SK-N-SH (cell line): ENCODE results near the gene ERCC2. TPM values are rescaled to one million over a fixed set of nuclear protein-coding genes. Genes with fewer than 3 reads are reported as not detected.

Experiments used
- CTCF ChIA-PET: fragments of 300-600, 350-600 bp; formaldehyde crosslinking; extraction: SDS; loops from one replicate; lab custom pipeline; 2021; lab: Yijun Ruan, JAX
- POLR2A ChIA-PET: fragments of 350-600 bp; sonication (Branson Sonifier 250); formaldehyde crosslinking; extraction: SDS; loops from one replicate; lab custom pipeline; 2020; ENCODE audit warnings: antibody characterized with exemption, inconsistent platforms; lab: Yijun Ruan, JAX
- DNase-seq: peaks from one replicate; pipeline ENCODE4 v3.0.0; 2012
- H2AFZ ChIP-seq: fragments of 200-600 bp; sonication (generic); 2 replicates; pipeline ENCODE4 v1.8.1; 2016; ENCODE audit warnings: antibody characterized with exemption, mild to moderate bottlenecking, low read depth
- H3F3A ChIP-seq: fragments of 200-600 bp; sonication (generic); replicated peaks from 2 replicates; pipeline ENCODE3; 2016; ENCODE audit warnings: antibody characterized with exemption, mild to moderate bottlenecking; ENCODE audit not compliant: insufficient read depth
- H3K27ac ChIP-seq, 2 experiments: fragments of 200-500 bp in 1 of 2; fragments of 200-600 bp in 1 of 2; sonication (Bioruptor generic) in 1 of 2; sonication (generic), shearing (Covaris generic) in 1 of 2; 2 replicates each; pipeline versions ENCODE4 v1.5.1 to v1.6.1; 2014 to 2016; ENCODE audit warnings: low read depth in 2 of 2, inconsistent platforms in 1 of 2, low read length in 1 of 2, mild to moderate bottlenecking in 1 of 2, mixed read lengths in 1 of 2
- H3K27me3 ChIP-seq: fragments of 200-600 bp; sonication (generic), shearing (Covaris generic); 2 replicates; pipeline ENCODE4 v1.6.1; 2016; ENCODE audit warnings: mixed run types; ENCODE audit not compliant: insufficient read depth
- H3K36me3 ChIP-seq, 2 experiments: fragments of 200-500 bp in 1 of 2; fragments of 200-600 bp in 1 of 2; sonication (Bioruptor generic) in 1 of 2; sonication (generic) in 1 of 2; replicated peaks in 1 of 2; 2 replicates each; pipeline versions ENCODE3 to v1.5.1; 2014 to 2016; ENCODE audit warnings: low read length in 1 of 2, mild to moderate bottlenecking in 1 of 2; ENCODE audit not compliant: insufficient read depth in 2 of 2, control insufficient read depth in 1 of 2
- H3K4me1 ChIP-seq, 2 experiments: fragments of 200-500 bp in 1 of 2; fragments of 200-600 bp in 1 of 2; sonication (Bioruptor generic) in 1 of 2; sonication (generic), shearing (Covaris generic) in 1 of 2; 2 replicates each; pipeline versions ENCODE4 v1.5.1 to v1.6.1; 2014 to 2016; ENCODE audit warnings: low read depth in 1 of 2, low read length in 1 of 2, mixed run types in 1 of 2; ENCODE audit not compliant: insufficient read depth in 2 of 2, control insufficient read depth in 1 of 2
- H3K4me2 ChIP-seq: fragments of 200-600 bp; sonication (generic), shearing (Covaris generic); 2 replicates; pipeline ENCODE4 v1.6.1; 2017; ENCODE audit warnings: mixed run types
- H3K4me3 ChIP-seq, 2 experiments: fragments of 200-500 bp in 1 of 2; fragments of 200-600 bp in 1 of 2; sonication (Bioruptor generic) in 1 of 2; sonication (generic), shearing (Covaris generic) in 1 of 2; 2 replicates each; pipeline versions ENCODE4 v1.5.1 to v1.8.1; 2014 to 2016; ENCODE audit warnings: low read depth in 2 of 2, inconsistent platforms in 1 of 2, low read length in 1 of 2, mild to moderate bottlenecking in 1 of 2, mixed read lengths in 1 of 2, moderate library complexity in 1 of 2
- H3K79me2 ChIP-seq: fragments of 200-600 bp; sonication (generic); 2 replicates; pipeline ENCODE4 v1.8.1; 2017; ENCODE audit warnings: mild to moderate bottlenecking; ENCODE audit not compliant: insufficient read depth
- H3K9ac ChIP-seq: fragments of 200-600 bp; sonication (generic); 2 replicates; pipeline ENCODE4 v1.6.1; 2017; ENCODE audit warnings: mixed run types
- H3K9me2 ChIP-seq: fragments of 200-600 bp; sonication (generic); 2 replicates; pipeline ENCODE4 v1.6.1; 2017; ENCODE audit warnings: mixed run types
- H3K9me3 ChIP-seq: fragments of 200-600 bp; sonication (generic); 2 replicates; pipeline ENCODE4 v1.6.1; 2017; ENCODE audit warnings: mixed run types, mild to moderate bottlenecking, moderate library complexity
- H4K20me1 ChIP-seq: fragments of 200-600 bp; sonication (generic); 2 replicates; pipeline ENCODE4 v1.6.1; 2017; ENCODE audit warnings: mild to moderate bottlenecking, mixed run types; ENCODE audit not compliant: insufficient read depth
- CHD2 ChIP-seq: fragments of 150-350 bp; IDR thresholded peaks from 2 replicates; pipeline ENCODE4 v1.6.1; 2018; ENCODE audit warnings: low read length; ENCODE audit not compliant: partially characterized antibody
- ELF1 ChIP-seq: IDR thresholded peaks from 2 replicates; pipeline ENCODE4 v1.4.0; 2012
- FOSL2 ChIP-seq: IDR thresholded peaks from 2 replicates; pipeline ENCODE4 v1.4.0; 2012; ENCODE audit warnings: low read depth, mild to moderate bottlenecking, moderate library complexity, borderline replicate concordance
- GABPA ChIP-seq: IDR thresholded peaks from 2 replicates; pipeline ENCODE4 v1.4.0; 2012; ENCODE audit warnings: low read depth, mild to moderate bottlenecking
- IRF3 ChIP-seq: fragments of 150-350 bp; IDR thresholded peaks from 2 replicates; pipeline ENCODE4 v1.6.1; 2016; ENCODE audit warnings: mild to moderate bottlenecking, low read depth, low read length
- JUND ChIP-seq: IDR thresholded peaks from 2 replicates; pipeline ENCODE4 v1.4.0; 2012
- MAX ChIP-seq: IDR thresholded peaks from 2 replicates; pipeline ENCODE4 v1.4.0; 2012; ENCODE audit warnings: low read depth
- NFIC ChIP-seq: IDR thresholded peaks from 2 replicates; pipeline ENCODE4 v1.4.0; 2012; ENCODE audit warnings: borderline replicate concordance
- NRF1 ChIP-seq: IDR thresholded peaks from 2 replicates; pipeline ENCODE4 v1.6.1; 2012; ENCODE audit warnings: low read depth, mild to moderate bottlenecking, low read length
- PBX3 ChIP-seq: IDR thresholded peaks from 2 replicates; pipeline ENCODE4; 2012
- POLR2AphosphoS5 ChIP-seq: IDR thresholded peaks from 2 replicates; pipeline ENCODE4 v1.6.1; 2012; ENCODE audit warnings: low read depth, low read length
- RAD21 ChIP-seq: IDR thresholded peaks from 2 replicates; pipeline ENCODE4 v1.6.1; 2012; ENCODE audit warnings: mild to moderate bottlenecking, low read length
- RXRA ChIP-seq: IDR thresholded peaks from 2 replicates; pipeline ENCODE4 v1.4.0; 2012; ENCODE audit warnings: low read depth, mild to moderate bottlenecking, borderline replicate concordance
- SIN3A ChIP-seq: IDR thresholded peaks from 2 replicates; pipeline ENCODE4 v1.6.1; 2012; ENCODE audit warnings: low read depth, mild to moderate bottlenecking, low read length, moderate library complexity, borderline replicate concordance
- SMC3 ChIP-seq: IDR thresholded peaks from 2 replicates; pipeline ENCODE4 v1.6.1; 2012; ENCODE audit warnings: low read depth, low read length, improper control_type of control experiment
- TCF12 ChIP-seq: IDR thresholded peaks from 2 replicates; pipeline ENCODE4 v1.4.0; 2012
- YY1 ChIP-seq: IDR thresholded peaks from 2 replicates; pipeline ENCODE4 v1.4.0; 2012; ENCODE audit warnings: low read depth, mild to moderate bottlenecking
- WGBS: methylation state at CpG from one replicate; pipeline ENCODE4 v1.1.6; 2017; ENCODE audit warnings: low lambda C conversion rate; 5-methylcytosine and 5-hydroxymethylcytosine counted together
- polyA plus RNA-seq, 3 experiments: library from polyadenylated mRNA; depleted of rRNA; stranded (reverse); fragments of >200 nt; gene quantifications; 2 replicates each; pipeline ENCODE4 v1.2.3, GENCODE V29; 2012
- TF ChIP-seq, protein P1 (sequence below): IDR thresholded peaks from 2 replicates; pipeline ENCODE4 v1.6.1; 2012; ENCODE audit warnings: mild to moderate bottlenecking, low read depth, low read length, moderate library complexity
- TF ChIP-seq, protein P2 (sequence below): fragments of 150-350 bp; IDR thresholded peaks from 2 replicates; pipeline ENCODE4 v1.6.1; 2017; ENCODE audit warnings: antibody characterized with exemption, low read length, low read depth, borderline replicate concordance

ERCC2 gene
- polyA plus RNA-seq, 1 of the 3 experiments (the other 2 are of a cell fraction), result 72.8 TPM

DNA sequence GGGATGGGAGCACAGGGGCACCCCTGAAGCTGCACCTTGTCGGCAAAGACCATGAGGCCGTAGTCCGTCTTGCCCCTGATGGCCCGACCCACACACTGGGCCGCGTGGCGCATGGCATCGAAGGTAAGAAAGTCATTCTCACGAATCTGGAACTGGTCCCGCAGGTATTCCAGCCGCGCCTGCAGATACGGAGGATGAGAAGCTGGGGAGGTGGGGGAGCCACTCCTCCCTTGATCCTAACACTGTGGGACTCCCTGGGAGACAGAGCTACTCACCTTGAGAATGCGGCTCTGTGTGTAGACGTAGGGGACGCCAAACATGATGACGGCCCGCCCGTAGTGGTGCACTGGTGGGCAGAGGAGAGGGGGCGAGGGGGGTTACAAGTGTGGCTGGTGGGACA, 17.9 kb downstream of the ERCC2 start:
- Histone ChIP-seq H4K20me1 (no peaks in the 10 kb centered on the region), H3K27me3 (no peaks in the 10 kb centered on the region), H3F3A (peaks cover 3% of the 10 kb centered on the region), H3K4me3 (no peak overlapping the region), H3K79me2 (no peaks in the 10 kb centered on the region), H3K36me3 (peaks cover 14 to 48% of the 10 kb centered on the region in 2 experiments), H2AFZ (no peak overlapping the region), H3K4me1 (no peaks in the 10 kb centered on the region; a peak in 1 of 4 replicates), H3K9me2 (no peaks in the 10 kb centered on the region), H3K9me3 (no peaks in the 10 kb centered on the region), H3K4me2 (no peak overlapping the region), H3K9ac (no peak overlapping the region), H3K27ac (no peak overlapping the region)
- no peak for DNase-seq
- 97% methylated on average over 12 of the region's 20 CpGs for WGBS
- CTCF ChIA-PET, result interaction anchor here (5.1 kb wide), 1 partner anchor 14 kb away, joined by 30 read pairs; no protein-coding TSS in a partner anchor
- POLR2A ChIA-PET, result interaction anchor here (0.9 kb wide), 1 partner anchor 10 kb away, joined by 3 read pairs; no protein-coding TSS in a partner anchor
- TF ChIP-seq, protein P1, sequence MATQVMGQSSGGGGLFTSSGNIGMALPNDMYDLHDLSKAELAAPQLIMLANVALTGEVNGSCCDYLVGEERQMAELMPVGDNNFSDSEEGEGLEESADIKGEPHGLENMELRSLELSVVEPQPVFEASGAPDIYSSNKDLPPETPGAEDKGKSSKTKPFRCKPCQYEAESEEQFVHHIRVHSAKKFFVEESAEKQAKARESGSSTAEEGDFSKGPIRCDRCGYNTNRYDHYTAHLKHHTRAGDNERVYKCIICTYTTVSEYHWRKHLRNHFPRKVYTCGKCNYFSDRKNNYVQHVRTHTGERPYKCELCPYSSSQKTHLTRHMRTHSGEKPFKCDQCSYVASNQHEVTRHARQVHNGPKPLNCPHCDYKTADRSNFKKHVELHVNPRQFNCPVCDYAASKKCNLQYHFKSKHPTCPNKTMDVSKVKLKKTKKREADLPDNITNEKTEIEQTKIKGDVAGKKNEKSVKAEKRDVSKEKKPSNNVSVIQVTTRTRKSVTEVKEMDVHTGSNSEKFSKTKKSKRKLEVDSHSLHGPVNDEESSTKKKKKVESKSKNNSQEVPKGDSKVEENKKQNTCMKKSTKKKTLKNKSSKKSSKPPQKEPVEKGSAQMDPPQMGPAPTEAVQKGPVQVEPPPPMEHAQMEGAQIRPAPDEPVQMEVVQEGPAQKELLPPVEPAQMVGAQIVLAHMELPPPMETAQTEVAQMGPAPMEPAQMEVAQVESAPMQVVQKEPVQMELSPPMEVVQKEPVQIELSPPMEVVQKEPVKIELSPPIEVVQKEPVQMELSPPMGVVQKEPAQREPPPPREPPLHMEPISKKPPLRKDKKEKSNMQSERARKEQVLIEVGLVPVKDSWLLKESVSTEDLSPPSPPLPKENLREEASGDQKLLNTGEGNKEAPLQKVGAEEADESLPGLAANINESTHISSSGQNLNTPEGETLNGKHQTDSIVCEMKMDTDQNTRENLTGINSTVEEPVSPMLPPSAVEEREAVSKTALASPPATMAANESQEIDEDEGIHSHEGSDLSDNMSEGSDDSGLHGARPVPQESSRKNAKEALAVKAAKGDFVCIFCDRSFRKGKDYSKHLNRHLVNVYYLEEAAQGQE, result no peak
- no peak for TF ChIP-seq FOSL2
- no peak for TF ChIP-seq JUND
- TF ChIP-seq, protein P2, sequence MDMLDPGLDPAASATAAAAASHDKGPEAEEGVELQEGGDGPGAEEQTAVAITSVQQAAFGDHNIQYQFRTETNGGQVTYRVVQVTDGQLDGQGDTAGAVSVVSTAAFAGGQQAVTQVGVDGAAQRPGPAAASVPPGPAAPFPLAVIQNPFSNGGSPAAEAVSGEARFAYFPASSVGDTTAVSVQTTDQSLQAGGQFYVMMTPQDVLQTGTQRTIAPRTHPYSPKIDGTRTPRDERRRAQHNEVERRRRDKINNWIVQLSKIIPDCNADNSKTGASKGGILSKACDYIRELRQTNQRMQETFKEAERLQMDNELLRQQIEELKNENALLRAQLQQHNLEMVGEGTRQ, result no peak
- TF ChIP-seq ELF1, result no peak
- TF ChIP-seq NFIC, result no peak
- no peak for TF ChIP-seq YY1
- no peak for TF ChIP-seq RAD21
- no peak for TF ChIP-seq RXRA
- no peak for TF ChIP-seq TCF12
- no peak for TF ChIP-seq SMC3
- TF ChIP-seq GABPA, result no peak

DNA sequence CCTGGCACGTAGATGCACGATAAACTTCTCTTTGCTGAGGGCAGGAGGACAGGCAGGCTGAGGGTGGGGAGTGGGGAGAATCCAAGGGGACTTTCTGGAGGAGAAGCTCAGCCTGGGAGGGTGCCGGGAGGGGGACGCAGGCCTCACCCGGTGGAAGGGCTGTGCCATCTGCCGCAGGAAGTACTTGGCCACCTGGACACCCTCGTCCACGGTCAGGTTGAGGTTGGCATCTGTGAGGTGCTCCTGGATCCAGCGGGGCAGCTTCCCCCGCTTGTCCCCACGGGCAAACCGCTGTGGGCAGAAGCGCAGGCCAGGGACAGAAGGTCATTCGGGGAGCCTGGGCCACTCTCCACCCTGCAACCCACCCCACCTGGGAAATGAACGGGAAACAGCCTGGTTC, 18.3 kb downstream of the ERCC2 start:
- H3K27ac ChIP-seq, result no peak overlapping the region
- TF ChIP-seq SMC3, result no peak
- no peak for TF ChIP-seq IRF3
- TF ChIP-seq YY1, result no peak
- no peak for TF ChIP-seq PBX3
- no peak for TF ChIP-seq POLR2AphosphoS5
- TF ChIP-seq NRF1, result no peak
- no peak for TF ChIP-seq FOSL2
- no peak for TF ChIP-seq MAX
- no peak for TF ChIP-seq CHD2
- no peak for TF ChIP-seq SIN3A
- TF ChIP-seq, protein P2, result no peak
- TF ChIP-seq NFIC, result no peak
- TF ChIP-seq TCF12, result no peak
- TF ChIP-seq, all 33 proteins: peak for 0
- ChIA-PET CTCF (interaction anchor here (5.1 kb wide), 1 partner anchor 14 kb away, joined by 30 read pairs; no protein-coding TSS in a partner anchor), POLR2A (no interaction called here)
- H3K4me1 ChIP-seq, result no peaks in the 10 kb centered on the region; a peak in 1 of 4 replicates
- 85% methylated on average over 4 of the region's 15 CpGs for WGBS
- peaks cover 3% of the 10 kb centered on the region for H3F3A ChIP-seq
- H3K4me3 ChIP-seq, result no peak overlapping the region
- H3K9me2 ChIP-seq, result no peaks in the 10 kb centered on the region
- DNase-seq, result no peak
- H3K79me2 ChIP-seq, result no peaks in the 10 kb centered on the region
- no peaks in the 10 kb centered on the region for H3K27me3 ChIP-seq
- H2AFZ ChIP-seq, result no peak overlapping the region
- H3K36me3 ChIP-seq, result peaks cover 14 to 48% of the 10 kb centered on the region in 2 experiments
- no peak overlapping the region for H3K4me2 ChIP-seq
- no peaks in the 10 kb centered on the region for H4K20me1 ChIP-seq
- no peaks in the 10 kb centered on the region for H3K9me3 ChIP-seq
- H3K9ac ChIP-seq, result no peak overlapping the region
